Tibial nerve (tissue), 4 donors: ENCODE data around the gene PSTPIP2. TPM values are rescaled to one million over a fixed set of nuclear protein-coding genes. Genes with fewer than 3 reads are reported as not detected.
"Not testable (repeated sequence)": the region's sequence is repeated elsewhere in the genome, so short reads cannot be mapped to it uniquely, and the experiment has no call there.

Source experiments
- DNase-seq, 2 donors: peaks; one replicate each; pipeline ENCODE4 v3.0.0-alpha.2; 2019; ENCODE audit warnings: low spot score in 2 of 2
- H3K27ac ChIP-seq, 4 donors: fragments of 200-600 bp; sonication (generic) in 3 of 4; one replicate each; pipeline ENCODE4 v1.5.1; 2017 to 2019; ENCODE audit warnings: mild to moderate bottlenecking in 1 of 4
- H3K27me3 ChIP-seq, 2 donors: fragments of 200-600 bp; sonication (generic) in 1 of 2; one replicate each; pipeline versions ENCODE4 v1.5.1 to v1.6.0; 2017 to 2019
- H3K36me3 ChIP-seq, 3 donors: fragments of 200-600 bp; sonication (generic); one replicate each; pipeline ENCODE4 v1.5.1; 2018 to 2019
- H3K4me1 ChIP-seq, 4 donors: fragments of 200-600 bp; sonication (generic) in 3 of 4; one replicate each; pipeline ENCODE4 v1.5.1; 2017 to 2019
- H3K4me3 ChIP-seq, 4 donors: fragments of 200-600 bp; sonication (generic) in 3 of 4; one replicate each; pipeline ENCODE4 v1.5.1; 2017 to 2019; ENCODE audit warnings: mild to moderate bottlenecking in 1 of 4, moderate library complexity in 1 of 4
- H3K9me3 ChIP-seq, 4 donors: fragments of 200-600 bp; sonication (generic) in 3 of 4; one replicate each; pipeline ENCODE4 v1.5.1; 2017 to 2019
- EP300 ChIP-seq, 2 donors: sonication (generic); formaldehyde crosslinking; IDR thresholded peaks; one replicate each; pipeline ENCODE4 v1.6.1; 2017; ENCODE audit warnings: antibody characterized with exemption in 2 of 2, mild to moderate bottlenecking in 1 of 2
- POLR2A ChIP-seq, 2 donors: fragments of 450-650 bp; IDR thresholded peaks; one replicate each; pipeline ENCODE4 v1.6.1; 2017; ENCODE audit warnings: antibody characterized with exemption in 2 of 2, mild to moderate bottlenecking in 2 of 2, moderate library complexity in 2 of 2
- WGBS, 2 donors: methylation state at CpG; one replicate each; pipeline ENCODE4 v1.1.5; 2018; 5-methylcytosine and 5-hydroxymethylcytosine counted together
- total RNA-seq, 4 donors: library from RNA; depleted of rRNA; stranded (reverse); fragments of >200 nt; gene quantifications; one replicate each; pipeline ENCODE4 v1.1.0, GENCODE V29; 2016
- TF ChIP-seq, protein P1 (sequence below), 5 experiments: fragments of 200-600 bp in 3 of 5; fragments of 450-650 bp in 2 of 5; sonication (generic) in 3 of 5; IDR thresholded peaks; one replicate each; pipeline ENCODE4 v1.5.1; 2016 to 2019; ENCODE audit warnings: antibody characterized with exemption in 5 of 5, mild to moderate bottlenecking in 3 of 5, moderate library complexity in 2 of 5

PSTPIP2 gene
- total RNA-seq, 4 donors from 2014 or later = 5.4 to 9.9 (median 7.1) TPM

DNA sequence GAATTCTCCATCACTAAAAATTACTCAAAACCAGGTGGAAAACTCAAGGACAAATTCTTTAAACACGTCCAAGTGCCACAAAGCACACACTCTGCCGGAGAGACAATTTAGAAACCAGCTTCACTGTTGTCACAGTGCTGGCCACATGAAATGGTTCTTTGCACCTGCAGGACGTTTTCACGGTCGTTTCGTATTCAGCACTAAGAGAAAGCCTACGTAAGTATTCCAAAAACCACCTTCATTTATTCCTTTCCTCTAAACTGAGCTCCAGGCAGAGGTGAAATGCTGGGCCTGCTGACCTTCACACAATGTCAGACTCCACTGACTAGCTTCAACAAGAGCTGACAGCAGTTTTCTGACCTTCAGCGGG lies 25.4 kb upstream of the PSTPIP2 start:
- no peak for DNase-seq
- WGBS, 2 donors = 1% methylated on average over 8 of the region's 8 CpGs
- Histone ChIP-seq H3K27me3 (no peaks in the 10 kb centered on the region), H3K36me3 (peaks cover 0 to 25% (median 14%) of the 10 kb centered on the region in 3 donors), H3K4me3 (peak overlapping the region; percentile 70 to 92 (median 88)), H3K4me1 (peaks cover 0 to 49% (median 20%) of the 10 kb centered on the region in 4 donors), H3K9me3 (no peaks in the 10 kb centered on the region), H3K27ac (peak overlapping the region; percentile 70 to 90 (median 86))
- TF ChIP-seq EP300 (IDR thresholded peaks at IDR 0.05) (no peak), POLR2A (IDR thresholded peaks at IDR 0.05) (no peak)
- TF ChIP-seq, protein P1, sequence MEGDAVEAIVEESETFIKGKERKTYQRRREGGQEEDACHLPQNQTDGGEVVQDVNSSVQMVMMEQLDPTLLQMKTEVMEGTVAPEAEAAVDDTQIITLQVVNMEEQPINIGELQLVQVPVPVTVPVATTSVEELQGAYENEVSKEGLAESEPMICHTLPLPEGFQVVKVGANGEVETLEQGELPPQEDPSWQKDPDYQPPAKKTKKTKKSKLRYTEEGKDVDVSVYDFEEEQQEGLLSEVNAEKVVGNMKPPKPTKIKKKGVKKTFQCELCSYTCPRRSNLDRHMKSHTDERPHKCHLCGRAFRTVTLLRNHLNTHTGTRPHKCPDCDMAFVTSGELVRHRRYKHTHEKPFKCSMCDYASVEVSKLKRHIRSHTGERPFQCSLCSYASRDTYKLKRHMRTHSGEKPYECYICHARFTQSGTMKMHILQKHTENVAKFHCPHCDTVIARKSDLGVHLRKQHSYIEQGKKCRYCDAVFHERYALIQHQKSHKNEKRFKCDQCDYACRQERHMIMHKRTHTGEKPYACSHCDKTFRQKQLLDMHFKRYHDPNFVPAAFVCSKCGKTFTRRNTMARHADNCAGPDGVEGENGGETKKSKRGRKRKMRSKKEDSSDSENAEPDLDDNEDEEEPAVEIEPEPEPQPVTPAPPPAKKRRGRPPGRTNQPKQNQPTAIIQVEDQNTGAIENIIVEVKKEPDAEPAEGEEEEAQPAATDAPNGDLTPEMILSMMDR (IDR thresholded peaks at IDR 0.05) = no peak

DNA sequence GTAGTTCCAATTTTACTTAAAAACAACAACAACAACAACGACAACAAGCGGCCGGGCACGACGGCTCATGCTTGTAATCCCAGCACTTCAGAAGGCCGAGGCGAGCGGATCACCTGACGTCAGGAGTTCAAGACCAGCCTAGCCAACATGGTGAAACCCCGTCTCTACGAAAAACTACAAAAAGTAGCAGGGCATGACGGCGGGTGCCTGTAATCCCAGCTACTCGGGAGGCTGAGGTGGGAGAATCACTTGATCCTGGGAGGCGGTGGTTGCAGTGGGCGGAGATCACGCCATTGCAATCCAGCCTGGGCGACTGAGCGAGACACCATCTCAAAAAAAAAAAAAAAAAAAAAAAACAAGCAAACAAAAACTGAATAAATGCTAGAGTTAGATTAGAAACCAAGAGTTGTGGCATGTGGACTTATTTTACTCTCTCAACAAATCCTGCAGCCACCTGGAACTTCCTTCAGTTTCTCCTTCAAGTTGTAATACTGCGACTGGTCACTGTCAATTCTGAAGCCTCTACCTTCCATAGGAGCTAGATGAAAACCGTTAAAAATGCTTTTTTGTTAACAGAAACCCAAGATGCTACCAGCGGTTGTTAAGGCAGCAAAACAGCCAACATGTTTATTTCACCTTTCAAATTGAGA lies 24.7 kb upstream of the PSTPIP2 start:
- Histone ChIP-seq H3K27me3 (no peaks in the 10 kb centered on the region), H3K4me1 (peaks cover 0 to 55% (median 20%) of the 10 kb centered on the region in 4 donors), H3K4me3 (peak overlapping the region; percentile 70 to 92 (median 88)), H3K36me3 (peaks cover 0 to 32% (median 14%) of the 10 kb centered on the region in 3 donors), H3K27ac (peak overlapping the region in 3 of 4 donors; percentile 82 to 90 (median 90)), H3K9me3 (no peaks in the 10 kb centered on the region)
- DNase-seq = no peak
- TF ChIP-seq EP300 (IDR thresholded peaks at IDR 0.05) (no peak), POLR2A (IDR thresholded peaks at IDR 0.05) (no peak)
- TF ChIP-seq, protein P1 (IDR thresholded peaks at IDR 0.05) = no peak
- 46 to 52% methylated on average over 22 of the region's 22 CpGs for WGBS, 2 donors

DNA sequence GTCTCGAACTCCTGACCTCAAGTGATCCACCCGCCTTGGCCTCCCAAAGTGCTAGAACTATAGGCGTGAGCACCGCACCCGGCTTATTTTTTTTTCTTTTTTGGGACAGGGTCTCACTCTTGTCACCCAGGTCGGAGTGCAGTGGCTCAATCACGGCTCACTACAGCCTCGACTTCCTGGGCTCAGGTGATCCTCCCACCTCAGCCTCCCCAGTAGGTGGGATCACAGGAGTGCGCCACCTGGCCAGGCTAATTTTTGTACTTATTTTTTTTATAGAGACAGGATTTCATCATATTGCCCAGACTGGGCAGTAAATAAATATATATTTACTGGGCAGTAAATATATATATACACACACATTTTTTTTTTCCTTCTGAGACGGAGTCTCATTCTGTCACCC lies 23.5 kb upstream of the PSTPIP2 start:
- Histone ChIP-seq H3K36me3 (peaks cover 2 to 44% (median 23%) of the 10 kb centered on the region in 3 donors), H3K27ac (no peak overlapping the region), H3K4me3 (no peak overlapping the region), H3K27me3 (no peaks in the 10 kb centered on the region), H3K9me3 (no peaks in the 10 kb centered on the region), H3K4me1 (peaks cover 0 to 62% (median 20%) of the 10 kb centered on the region in 4 donors)
- TF ChIP-seq EP300 (IDR thresholded peaks at IDR 0.05) (no peak), POLR2A (IDR thresholded peaks at IDR 0.05) (no peak)
- TF ChIP-seq, protein P1 (IDR thresholded peaks at IDR 0.05) = no peak
- 95 to 97% methylated on average over 10 of the region's 10 CpGs for WGBS, 2 donors
- DNase-seq = no peak

DNA sequence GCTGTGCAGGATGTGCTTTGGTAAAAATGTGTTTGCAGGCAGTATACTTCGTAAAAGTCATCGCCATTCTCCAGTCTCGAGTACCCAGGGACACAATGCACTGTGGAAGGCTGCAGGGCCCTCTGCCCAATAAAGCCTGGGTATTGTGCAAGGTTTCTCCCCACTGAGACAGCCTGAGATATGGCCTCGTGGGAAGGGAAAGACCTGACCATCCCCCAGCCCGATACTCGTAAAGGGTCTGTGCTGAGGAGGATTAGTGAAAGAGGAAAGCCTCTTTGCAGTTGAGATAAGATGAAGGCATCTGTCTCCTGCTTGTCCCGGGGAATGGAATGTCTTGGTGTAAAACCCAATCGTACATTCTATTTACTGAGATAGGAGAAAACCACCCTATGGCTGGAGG lies 16.4 kb upstream of the PSTPIP2 start:
- Histone ChIP-seq H3K36me3 (peaks cover 5 to 100% (median 66%) of the 10 kb centered on the region in 3 donors), H3K4me1 (peaks cover 0 to 25% (median 0%) of the 10 kb centered on the region in 4 donors)
- 69 to 78% methylated on average over 8 of the region's 8 CpGs for WGBS, 2 donors
- not testable (repeated sequence) for H3K27me3 ChIP-seq, H3K9me3 ChIP-seq, H3K4me3 ChIP-seq, DNase-seq, H3K27ac ChIP-seq

DNA sequence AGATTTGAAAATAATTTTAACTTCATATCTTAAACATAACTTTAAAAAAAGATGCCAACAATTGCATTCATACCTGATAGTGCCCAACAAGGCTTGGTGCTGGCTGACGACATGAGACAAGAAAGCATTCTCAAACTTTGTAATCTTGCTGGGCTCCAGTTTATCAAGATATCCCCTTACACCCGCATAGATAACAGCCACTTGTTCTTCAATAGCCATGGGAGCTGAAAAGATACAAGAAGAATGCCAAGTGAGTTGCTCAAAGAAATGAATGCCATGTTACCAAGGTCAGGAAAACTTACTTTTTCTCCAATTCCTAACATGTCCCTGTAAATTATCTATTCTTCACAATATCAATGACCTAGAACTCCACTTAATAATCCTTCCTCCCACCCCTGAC lies 12.4 kb upstream of the PSTPIP2 start:
- Histone ChIP-seq H3K27ac (no peak overlapping the region), H3K27me3 (no peaks in the 10 kb centered on the region), H3K9me3 (no peaks in the 10 kb centered on the region), H3K36me3 (peaks cover 5 to 100% (median 44%) of the 10 kb centered on the region in 3 donors), H3K4me1 (no peaks in the 10 kb centered on the region), H3K4me3 (no peak overlapping the region)
- TF ChIP-seq POLR2A (IDR thresholded peaks at IDR 0.05) (no peak), EP300 (IDR thresholded peaks at IDR 0.05) (no peak)
- TF ChIP-seq, protein P1 (IDR thresholded peaks at IDR 0.05) = no peak
- WGBS, 2 donors = 84 to 87% methylated on average over 2 of the region's 2 CpGs
- no peak for DNase-seq
